GM23338 (cell line): ENCODE results near the gene ACADVL.

Experiments used
- POLR2AphosphoS5 ChIP-seq: IDR thresholded peaks from 2 replicates; pipeline ENCODE4 v1.6.1; 2016; ENCODE audit warnings: antibody characterized with exemption, low read depth
- REST ChIP-seq: IDR thresholded peaks from one replicate; pipeline ENCODE4 v1.6.1; 2018; ENCODE audit warnings: antibody characterized with exemption; ENCODE audit not compliant: unreplicated experiment

- TF ChIP-seq REST (no peak), POLR2AphosphoS5 (peak; percentile 44; the same call in 1 of the 2 replicates)
Measured at GRCh38 chr17:7239091-7240027, 19.6 kb downstream of the ACADVL start, which contains the start of gene PHF23.
